ENCODE data around the gene SMAP2. TPM values are rescaled to one million over a fixed set of nuclear protein-coding genes. Genes with fewer than 3 reads are reported as not detected.
A peak's percentile ranks its signal among the peaks of the same experiment; 100 is the strongest.

Gene SMAP2
- total RNA-seq, 1 experiment from 2014 or later: 6.8 TPM

DNA sequence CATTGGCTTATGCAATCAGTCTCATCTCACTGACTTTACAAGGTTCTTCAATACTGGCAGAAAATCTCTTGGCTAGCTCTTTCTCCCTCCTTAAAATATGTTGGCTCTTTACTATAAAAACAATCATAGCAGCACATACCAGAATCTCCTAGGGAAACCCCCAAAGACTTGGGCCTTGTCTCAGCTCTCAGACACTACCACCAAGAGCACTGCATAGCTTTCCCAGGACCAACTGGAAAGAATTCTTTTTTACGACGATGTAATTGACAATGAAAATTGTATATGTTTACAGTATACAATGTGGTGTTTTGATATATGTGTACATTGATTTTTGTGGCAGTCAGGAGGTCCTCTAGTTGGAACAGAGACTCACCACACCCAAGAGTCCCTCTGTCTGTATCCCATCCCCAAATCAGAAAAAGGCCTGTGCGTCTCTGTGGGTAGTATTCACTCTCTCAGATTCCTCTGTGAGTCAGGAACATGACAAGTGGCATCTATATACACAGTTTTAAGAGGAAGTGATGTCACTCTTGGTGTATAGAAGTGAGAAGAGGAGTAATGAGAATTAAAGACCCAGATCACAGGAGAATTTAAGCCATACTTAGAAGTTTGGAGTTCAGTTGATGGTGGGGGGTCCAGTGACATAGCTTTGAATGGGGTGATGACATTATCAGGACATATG lies 21.1 kb downstream of the SMAP2 start:
- H3K9me3 Mint-ChIP-seq (ENCODE audit: unreplicated experiment): no peaks in the 10 kb centered on the region
- BruUV-seq (replicated peaks): no TSS peak
- Histone ChIP-seq H3K27me3 (replicated peaks; ENCODE audit: control insufficient read depth, insufficient read depth, low read length) (no peaks in the 10 kb centered on the region), H3K4me1 (no peaks in the 10 kb centered on the region), H3K4me3 (ENCODE audit: low read depth, low read length) (no peak overlapping the region), H3K36me3 (ENCODE audit: control insufficient read depth, insufficient read depth, low read length) (no peaks in the 10 kb centered on the region), H3K9me3 (no peaks in the 10 kb centered on the region)
- DNase-seq: no peak
- TF ChIP-seq, protein P1, sequence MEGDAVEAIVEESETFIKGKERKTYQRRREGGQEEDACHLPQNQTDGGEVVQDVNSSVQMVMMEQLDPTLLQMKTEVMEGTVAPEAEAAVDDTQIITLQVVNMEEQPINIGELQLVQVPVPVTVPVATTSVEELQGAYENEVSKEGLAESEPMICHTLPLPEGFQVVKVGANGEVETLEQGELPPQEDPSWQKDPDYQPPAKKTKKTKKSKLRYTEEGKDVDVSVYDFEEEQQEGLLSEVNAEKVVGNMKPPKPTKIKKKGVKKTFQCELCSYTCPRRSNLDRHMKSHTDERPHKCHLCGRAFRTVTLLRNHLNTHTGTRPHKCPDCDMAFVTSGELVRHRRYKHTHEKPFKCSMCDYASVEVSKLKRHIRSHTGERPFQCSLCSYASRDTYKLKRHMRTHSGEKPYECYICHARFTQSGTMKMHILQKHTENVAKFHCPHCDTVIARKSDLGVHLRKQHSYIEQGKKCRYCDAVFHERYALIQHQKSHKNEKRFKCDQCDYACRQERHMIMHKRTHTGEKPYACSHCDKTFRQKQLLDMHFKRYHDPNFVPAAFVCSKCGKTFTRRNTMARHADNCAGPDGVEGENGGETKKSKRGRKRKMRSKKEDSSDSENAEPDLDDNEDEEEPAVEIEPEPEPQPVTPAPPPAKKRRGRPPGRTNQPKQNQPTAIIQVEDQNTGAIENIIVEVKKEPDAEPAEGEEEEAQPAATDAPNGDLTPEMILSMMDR (IDR thresholded peaks at IDR 0.05; ENCODE audit: insufficient read depth in 1 of 2, low read depth in 1 of 2, low read length in 1 of 2, severe bottlenecking in 1 of 2, unreplicated experiment in 1 of 2): no peak
- H3K27me3 Mint-ChIP-seq (ENCODE audit: insufficient read depth, unreplicated experiment): no peaks in the 10 kb centered on the region
- intact Hi-C loops (cut with micrococcal nuclease; ENCODE audit: unreplicated experiment): no loop called here
- CTCF ChIA-PET: no interaction called here
- no peaks in the 10 kb centered on the region for H3K4me1 Mint-ChIP-seq (ENCODE audit: low read depth, unreplicated experiment)
- H3K36me3 Mint-ChIP-seq (ENCODE audit: insufficient read depth, unreplicated experiment): no peaks in the 10 kb centered on the region
- POLR2A ChIA-PET: no interaction called here
- H3K27ac Mint-ChIP-seq (ENCODE audit: unreplicated experiment): no peak overlapping the region
- H3K4me3 Mint-ChIP-seq (ENCODE audit: unreplicated experiment): no peak overlapping the region

DNA sequence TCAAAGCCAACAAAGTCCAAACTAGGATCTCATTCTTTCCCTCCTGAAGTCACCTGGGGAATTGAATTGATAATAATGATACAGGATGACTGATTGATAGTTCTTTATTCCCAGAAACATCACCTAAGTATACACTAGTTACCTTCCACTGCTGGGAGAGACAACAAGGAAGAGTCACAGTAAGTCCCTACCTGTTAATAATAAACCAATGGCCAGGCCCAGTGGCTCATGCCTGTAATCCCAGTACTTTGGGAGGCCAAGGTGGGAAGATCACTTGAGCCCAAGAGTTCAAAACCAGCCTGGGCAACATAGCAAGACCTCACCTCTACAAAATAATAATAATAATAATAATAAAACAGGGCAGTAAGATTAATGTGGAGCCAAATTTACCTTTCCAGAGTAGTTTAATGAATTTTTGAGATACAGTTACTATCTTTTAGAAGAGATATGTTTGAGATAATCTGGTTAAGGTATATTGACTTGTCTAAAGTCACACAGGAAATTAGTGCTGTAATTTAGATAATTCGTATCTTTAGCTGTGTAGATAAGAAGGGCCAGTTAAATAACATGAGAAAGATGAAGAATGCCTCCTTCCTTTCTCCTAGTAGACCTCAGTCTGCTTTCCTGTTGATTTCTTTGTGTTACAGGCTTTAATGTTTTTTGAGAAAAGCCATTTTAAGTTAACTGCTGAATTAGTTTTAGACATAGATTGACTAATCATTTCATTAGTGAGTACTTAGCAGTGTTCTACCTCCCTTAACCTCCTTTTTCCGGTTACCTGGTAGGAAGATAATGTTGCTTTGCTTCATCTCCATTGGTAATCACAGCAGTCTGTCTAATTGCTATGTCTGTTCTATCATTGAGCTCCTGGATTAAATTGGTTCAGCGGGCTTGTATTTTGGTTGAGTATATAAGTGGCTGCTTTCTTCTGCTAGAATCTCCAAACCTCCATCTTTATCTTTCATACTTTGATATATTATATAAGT lies 22.0 kb downstream of the SMAP2 start:
- Mint-ChIP-seq H3K4me3 (ENCODE audit: unreplicated experiment) (no peak overlapping the region), H3K27me3 (ENCODE audit: insufficient read depth, unreplicated experiment) (no peaks in the 10 kb centered on the region), H3K9me3 (ENCODE audit: unreplicated experiment) (no peaks in the 10 kb centered on the region), H3K27ac (ENCODE audit: unreplicated experiment) (no peak overlapping the region), H3K4me1 (ENCODE audit: low read depth, unreplicated experiment) (no peaks in the 10 kb centered on the region), H3K36me3 (ENCODE audit: insufficient read depth, unreplicated experiment) (no peaks in the 10 kb centered on the region)
- no TSS peak for BruUV-seq (replicated peaks)
- TF ChIP-seq, protein P1 (IDR thresholded peaks at IDR 0.05; ENCODE audit: insufficient read depth in 1 of 2, low read depth in 1 of 2, low read length in 1 of 2, severe bottlenecking in 1 of 2, unreplicated experiment in 1 of 2): no peak
- POLR2A ChIA-PET: interaction anchor here (0.7 kb wide), 1 partner anchor 1369 kb away, joined by 3 read pairs; no protein-coding TSS in a partner anchor
- Histone ChIP-seq H3K27me3 (replicated peaks; ENCODE audit: control insufficient read depth, insufficient read depth, low read length) (no peaks in the 10 kb centered on the region), H3K36me3 (ENCODE audit: control insufficient read depth, insufficient read depth, low read length) (no peaks in the 10 kb centered on the region), H3K4me1 (no peaks in the 10 kb centered on the region), H3K4me3 (ENCODE audit: low read depth, low read length) (no peak overlapping the region), H3K9me3 (no peaks in the 10 kb centered on the region)
- CTCF ChIA-PET: interaction anchor here (0.6 kb wide), 1 partner anchor 356 kb away, joined by 4 read pairs; no protein-coding TSS in a partner anchor
- DNase-seq: peak in 1 of 2 experiments; percentile 32
- intact Hi-C loops (cut with micrococcal nuclease; ENCODE audit: unreplicated experiment): no loop called here

DNA sequence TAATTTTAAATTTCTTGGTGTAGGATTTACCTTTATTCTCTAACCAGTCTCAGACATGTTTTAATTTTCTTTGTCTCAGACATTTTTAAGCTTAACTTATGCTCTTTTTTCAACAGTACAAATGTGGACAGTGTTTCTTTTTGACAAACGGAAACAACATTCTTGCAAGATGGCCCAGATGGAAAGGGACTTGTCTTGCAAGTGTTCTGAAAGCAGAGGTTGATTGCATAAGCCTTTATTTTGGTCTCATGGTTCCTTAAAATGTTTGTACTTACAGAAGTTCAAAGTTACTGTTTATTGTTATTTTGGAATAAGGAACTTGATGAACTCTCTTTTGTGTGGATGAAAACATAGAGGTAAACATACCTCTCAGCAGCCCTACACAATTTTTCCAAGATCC lies 22.9 kb downstream of the SMAP2 start:
- Mint-ChIP-seq H3K4me3 (ENCODE audit: unreplicated experiment) (no peak overlapping the region), H3K36me3 (ENCODE audit: insufficient read depth, unreplicated experiment) (no peaks in the 10 kb centered on the region), H3K9me3 (ENCODE audit: unreplicated experiment) (no peaks in the 10 kb centered on the region), H3K4me1 (ENCODE audit: low read depth, unreplicated experiment) (no peaks in the 10 kb centered on the region), H3K27me3 (ENCODE audit: insufficient read depth, unreplicated experiment) (no peaks in the 10 kb centered on the region), H3K27ac (ENCODE audit: unreplicated experiment) (no peak overlapping the region)
- BruUV-seq (replicated peaks): no TSS peak
- intact Hi-C loops (cut with micrococcal nuclease; ENCODE audit: unreplicated experiment): no loop called here
- no peak for DNase-seq
- POLR2A ChIA-PET: interaction anchor here (0.7 kb wide), 1 partner anchor 1370 kb away, joined by 3 read pairs; no protein-coding TSS in a partner anchor
- TF ChIP-seq, protein P1 (IDR thresholded peaks at IDR 0.05; ENCODE audit: insufficient read depth in 1 of 2, low read depth in 1 of 2, low read length in 1 of 2, severe bottlenecking in 1 of 2, unreplicated experiment in 1 of 2): no peak
- no peak overlapping the region for H3K4me3 ChIP-seq (ENCODE audit: low read depth, low read length)
- no peaks in the 10 kb centered on the region for H3K9me3 ChIP-seq
- CTCF ChIA-PET: interaction anchor here (0.6 kb wide), 1 partner anchor 357 kb away, joined by 4 read pairs; no protein-coding TSS in a partner anchor
- no peaks in the 10 kb centered on the region for H3K36me3 ChIP-seq (ENCODE audit: control insufficient read depth, insufficient read depth, low read length)
- no peaks in the 10 kb centered on the region for H3K4me1 ChIP-seq
- H3K27me3 ChIP-seq (replicated peaks; ENCODE audit: control insufficient read depth, insufficient read depth, low read length): no peaks in the 10 kb centered on the region

Data from Caco-2 (cell line).